Ammon's horn (tissue), 1 donor: ENCODE results near the gene CYP26A1.

ENCODE experiments used
- DNase-seq: peaks from one replicate; pipeline ENCODE4 v3.0.0-alpha.2; 2016; ENCODE audit warnings: low spot score

Gene CYP26A1

DNA sequence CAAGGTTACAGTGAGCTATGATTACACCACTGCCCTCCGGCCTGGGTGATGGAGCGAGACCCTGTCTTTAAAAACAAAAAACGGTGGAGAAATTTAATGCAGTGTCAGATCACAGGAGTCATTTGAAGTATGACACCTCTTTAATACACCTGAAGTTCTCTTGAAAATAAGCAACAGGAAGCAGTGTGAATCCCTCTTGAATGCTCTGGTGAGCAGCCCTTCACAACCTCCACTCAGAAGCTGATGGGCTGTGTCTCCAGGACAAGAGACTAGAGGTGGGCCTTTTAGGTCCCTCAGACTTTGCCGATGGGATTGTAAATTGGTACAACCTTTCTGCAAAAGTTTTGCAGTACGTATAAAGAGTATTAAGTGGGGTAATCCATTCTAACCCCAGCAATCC is 50.1 kb downstream of the CYP26A1 start:
- no peak for DNase-seq

DNA sequence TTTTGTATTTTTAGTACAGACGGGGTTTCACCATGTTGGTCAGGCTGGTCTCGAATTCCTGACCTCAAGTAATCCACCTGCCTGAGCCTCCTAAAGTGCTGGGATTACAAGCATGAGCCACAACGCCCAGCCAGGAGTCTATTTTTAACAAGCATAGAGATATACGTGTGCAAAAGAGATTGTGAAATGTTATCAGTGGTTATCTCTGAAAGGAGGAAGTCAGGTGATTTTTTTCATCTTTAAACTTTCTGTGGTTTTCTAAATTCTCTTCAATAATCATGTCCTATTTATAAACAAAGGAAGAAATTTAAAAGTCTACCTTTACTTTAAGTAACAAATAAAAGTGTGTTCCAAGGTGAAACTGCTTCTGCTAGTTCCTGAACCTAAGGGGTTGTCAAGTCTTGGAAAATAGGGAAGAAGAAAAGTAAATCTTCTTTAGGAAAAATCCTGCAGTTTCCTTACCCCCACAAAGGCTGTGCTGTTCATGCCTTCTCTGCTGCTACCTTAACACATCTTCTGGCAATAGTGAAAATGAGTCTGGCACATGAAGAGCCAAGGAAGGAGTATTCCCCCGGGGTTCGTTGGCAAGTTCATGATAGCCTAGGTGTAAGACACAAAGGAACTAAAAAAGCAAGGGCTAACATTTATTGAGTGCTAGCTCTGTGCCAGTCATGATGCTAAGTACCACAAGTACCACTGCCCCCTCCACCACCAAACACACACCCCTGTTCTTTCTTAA is 51.1 kb downstream of the CYP26A1 start:
- no peak for DNase-seq

DNA sequence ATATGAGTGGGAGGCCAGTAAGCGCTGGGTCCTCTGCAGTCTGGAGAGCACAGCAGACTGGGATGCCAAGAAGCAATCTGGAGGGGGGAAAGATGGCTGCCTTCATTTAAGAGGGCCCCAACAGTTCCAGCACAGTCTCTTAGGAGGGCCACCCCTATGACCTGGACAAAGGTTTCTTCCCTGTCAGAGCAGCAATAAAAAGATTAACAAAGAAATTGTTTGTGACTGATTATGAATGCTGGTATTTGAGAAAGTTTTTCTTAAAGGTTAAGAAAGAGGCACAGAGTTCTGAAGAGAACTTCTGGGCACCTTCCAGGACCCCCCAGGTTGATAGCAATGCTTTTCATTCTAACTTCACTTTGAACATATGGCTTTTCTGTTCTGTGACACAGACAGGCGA is 52.3 kb downstream of the CYP26A1 start:
- DNase-seq = no peak

DNA sequence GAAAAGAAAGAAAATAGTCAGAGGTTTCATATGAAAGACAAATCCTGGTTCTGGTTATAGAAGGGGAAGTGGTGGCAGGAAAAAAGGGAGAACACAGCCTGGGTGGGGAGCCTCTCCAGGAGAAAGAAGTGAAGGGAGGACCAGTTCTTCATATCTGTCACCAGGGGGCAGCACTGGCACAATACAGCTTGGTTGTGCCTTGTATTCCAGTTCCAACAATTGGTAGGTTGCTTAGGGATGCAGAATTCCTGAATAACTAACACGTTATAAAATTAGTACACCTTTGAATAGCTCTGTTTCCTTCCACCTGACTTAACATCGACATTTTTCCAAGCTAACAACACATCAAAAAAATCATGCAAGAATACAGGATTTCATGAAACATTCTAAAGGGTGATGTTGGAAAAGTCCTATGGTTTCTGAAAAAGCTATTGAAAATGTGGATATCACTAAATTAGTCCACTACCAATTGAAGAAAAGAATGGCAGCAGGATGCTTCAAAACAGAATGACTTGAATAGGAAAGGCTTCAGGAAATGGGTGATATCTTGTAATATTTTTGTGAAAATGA is 52.9 kb downstream of the CYP26A1 start:
- no peak for DNase-seq
